Lower leg skin (tissue), 3 donors: ENCODE measurements around the gene NRXN3.

Source experiments
- CTCF ChIP-seq, 3 donors: fragments of 450-650 bp; IDR thresholded peaks; one replicate each; pipeline ENCODE4 v1.5.1; 2016; ENCODE audit warnings: antibody characterized with exemption in 3 of 3, mild to moderate bottlenecking in 3 of 3, moderate library complexity in 2 of 3
- POLR2A ChIP-seq, 2 donors: fragments of 450-650 bp; IDR thresholded peaks; one replicate each; pipeline ENCODE4 v1.6.1; 2016 to 2017; ENCODE audit warnings: antibody characterized with exemption in 2 of 2, mild to moderate bottlenecking in 1 of 2, moderate library complexity in 1 of 2

GRCh38 chr14:78644824-78645559, 474.8 kb downstream of the NRXN3 start:
- TF ChIP-seq CTCF (IDR thresholded peaks at IDR 0.05) = no peak
- no peak for TF ChIP-seq POLR2A (IDR thresholded peaks at IDR 0.05)
